DLD1 (cell line): ENCODE measurements around the gene FAM200A.
"Not testable (repeated sequence)": the region's sequence is repeated elsewhere in the genome, so short reads cannot be mapped to it uniquely, and the experiment has no call there.

ENCODE experiments used
- in situ Hi-C: cut with HindIII; loops from 2 replicates; pipeline ENCODE4 v1.10.0; 2017; ENCODE audit warnings: low sequenced_read_pairs

Gene FAM200A

DNA sequence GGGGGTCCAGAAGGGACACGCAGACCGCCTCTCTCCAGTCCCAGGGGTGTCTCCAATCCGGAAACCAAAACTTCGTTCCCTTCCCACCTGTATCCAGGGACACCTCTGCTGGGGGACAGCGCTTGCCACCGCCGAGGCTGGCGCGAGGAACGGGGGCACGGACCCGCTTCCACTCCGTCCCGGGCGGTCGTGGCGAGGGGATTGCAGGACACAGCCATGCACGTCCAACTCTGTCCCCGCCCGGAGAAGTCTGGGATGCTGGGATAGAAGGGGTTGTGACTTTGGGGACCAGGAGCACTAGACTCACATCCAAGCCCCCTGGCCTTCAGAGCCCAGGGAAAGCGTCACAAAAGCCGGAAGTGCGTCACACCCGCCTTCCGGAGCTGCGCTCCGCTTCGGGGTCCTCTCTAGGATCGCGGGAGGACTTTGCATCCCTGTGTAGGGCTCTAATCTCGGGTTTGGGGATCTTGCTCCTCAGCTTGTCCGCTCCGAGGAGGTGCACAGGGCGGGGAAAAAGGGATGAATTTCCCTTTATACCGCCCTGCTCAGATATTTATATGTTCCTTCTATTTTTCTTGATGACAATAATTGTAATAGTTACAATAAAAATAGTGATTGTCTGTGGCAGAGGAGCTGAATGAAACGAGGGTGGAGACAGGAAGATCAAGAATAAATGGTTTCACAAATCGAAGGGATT lies at the start of gene FAM200A:
TSS of gene FAM200A (minus strand) at position 348 of the 697 bp plus-strand sequence. CDS start 3,707 bp downstream, outside the sequence.
- in situ Hi-C loops, result no loop called here

DNA sequence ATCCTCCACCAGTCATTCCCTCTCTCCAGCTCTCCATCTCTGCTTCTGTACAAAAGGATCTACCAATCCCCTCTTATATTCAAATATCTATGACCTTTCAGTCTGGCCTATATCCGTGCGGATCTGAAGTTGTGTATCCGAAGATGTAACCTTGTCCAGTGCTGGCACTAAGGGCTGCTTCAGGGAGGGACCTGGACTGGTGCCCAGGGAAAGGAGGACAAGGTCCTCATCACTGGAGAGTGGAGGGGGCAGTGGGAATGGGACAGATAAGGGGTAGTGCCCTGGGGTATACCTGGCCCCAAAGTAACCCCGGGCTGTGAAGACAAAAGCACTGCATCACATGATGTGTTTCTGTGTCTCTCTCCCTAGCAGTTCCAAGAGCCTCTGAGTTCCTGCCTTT lies 47.9 kb upstream of the FAM200A start:
- in situ Hi-C loops, result no loop called here

DNA sequence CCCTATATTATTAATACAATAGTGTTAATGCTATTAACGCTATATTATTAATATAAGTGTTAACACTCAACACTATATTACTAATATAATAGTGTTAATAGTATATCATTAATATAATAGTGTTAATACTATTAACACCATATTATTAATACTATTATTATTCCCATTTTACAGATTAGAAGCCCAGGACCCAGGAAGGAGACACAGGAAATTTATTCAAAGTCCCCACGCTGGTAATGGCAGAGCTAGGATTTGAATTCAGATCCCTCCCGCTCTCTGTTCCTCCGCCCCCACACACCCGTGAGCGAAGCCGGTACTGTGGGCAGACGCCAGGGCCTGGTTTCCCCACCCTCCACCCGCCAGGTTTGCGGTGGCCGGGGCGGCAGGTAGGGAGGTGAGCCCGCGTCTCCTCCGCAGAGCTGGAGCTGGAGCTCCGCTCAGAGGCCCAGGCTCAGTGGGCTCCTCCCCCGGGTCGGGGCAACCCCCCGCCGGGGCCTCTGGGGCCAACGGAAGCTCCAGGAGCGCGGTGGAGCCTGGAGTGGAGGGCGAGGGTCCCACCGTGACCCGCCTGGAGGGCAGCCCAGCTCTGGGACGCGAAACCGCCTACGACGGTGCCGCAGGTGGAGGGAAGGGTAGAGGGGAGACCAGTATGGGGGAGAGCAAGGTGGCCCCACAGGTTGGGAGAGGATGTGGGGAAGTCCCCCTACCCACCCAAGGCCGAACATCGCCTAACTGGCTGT lies 46.0 kb upstream of the FAM200A start, which contains the start of gene TMEM225B:
TSS of gene TMEM225B (plus strand) at position 506 of the 740 bp plus-strand sequence. CDS start 6,122 bp downstream, outside the sequence.
- in situ Hi-C loops, result no loop called here

DNA sequence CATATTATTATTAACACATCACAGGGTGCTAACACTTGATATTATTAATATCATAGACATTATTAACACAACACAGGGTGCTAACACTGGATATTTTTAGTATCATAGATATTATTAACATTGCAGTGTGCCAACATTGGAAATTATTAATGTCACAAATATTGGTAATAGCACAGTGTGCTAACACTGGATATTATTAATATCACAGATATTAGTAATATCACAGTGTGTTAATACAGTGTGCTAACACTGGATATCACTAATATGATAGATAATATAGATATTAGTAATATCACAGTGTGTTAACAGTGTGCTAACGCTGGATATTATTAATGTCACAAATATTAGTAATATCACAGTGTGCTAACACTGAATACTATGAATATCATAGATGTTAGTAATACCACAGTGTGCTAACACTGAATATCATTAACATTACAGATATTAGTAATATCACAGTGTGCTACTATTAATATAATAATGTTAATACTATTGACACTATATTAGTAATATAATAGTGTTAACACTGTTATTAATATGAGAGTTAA lies 44.6 kb upstream of the FAM200A start:
- in situ Hi-C loops, result no loop called here

DNA sequence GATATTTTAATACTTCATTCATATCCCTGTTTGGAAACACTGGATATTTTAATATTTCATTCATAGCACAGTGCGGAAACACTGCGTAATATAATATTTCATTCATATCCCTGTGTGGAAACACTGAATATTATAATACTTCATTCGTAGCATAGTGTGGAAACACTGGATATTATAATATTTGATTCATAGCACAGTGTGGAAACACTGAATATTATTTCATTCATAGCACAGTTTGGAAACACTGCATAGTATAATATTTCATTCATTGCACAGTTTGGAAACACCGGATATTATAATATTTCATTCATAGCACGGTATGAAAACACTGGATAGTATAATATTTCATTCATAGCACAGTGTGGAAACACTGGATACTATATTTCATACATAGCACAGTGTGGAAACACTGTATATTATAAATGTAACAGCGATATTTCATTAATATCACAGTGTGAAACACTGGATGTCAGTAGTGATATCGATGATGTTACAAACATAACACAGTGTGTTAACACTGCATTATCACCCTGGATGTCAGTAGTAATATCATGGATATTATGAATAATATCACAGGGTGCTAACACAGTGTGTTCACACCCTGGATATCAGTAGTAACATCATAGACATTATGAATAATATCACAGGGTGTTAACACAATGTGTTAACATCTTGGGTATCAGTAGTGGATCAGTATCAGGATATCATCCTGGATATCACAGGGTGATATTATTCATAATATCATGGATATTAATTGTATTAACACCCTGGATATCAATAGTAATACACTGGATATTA lies 43.2 kb upstream of the FAM200A start:
- in situ Hi-C loops, result no loop called here

DNA sequence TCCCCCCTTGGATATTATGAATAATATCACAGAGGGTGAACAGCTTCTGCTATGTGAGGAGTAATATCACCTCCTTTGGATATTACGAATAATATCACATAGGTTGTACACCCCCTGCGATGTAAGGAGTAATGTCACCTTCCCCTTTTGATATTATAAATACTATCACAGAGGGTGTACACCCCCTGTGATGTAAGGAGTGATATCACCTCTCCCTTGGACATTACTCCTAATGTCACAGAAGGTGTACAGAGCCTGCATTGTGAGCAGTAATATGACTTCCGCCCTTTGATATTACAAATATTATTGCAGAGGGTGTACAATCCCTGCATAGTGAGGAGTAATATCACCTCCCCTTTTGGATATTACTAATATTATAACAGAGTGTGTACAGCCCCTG lies 37.0 kb upstream of the FAM200A start:
- in situ Hi-C loops, result no loop called here

DNA sequence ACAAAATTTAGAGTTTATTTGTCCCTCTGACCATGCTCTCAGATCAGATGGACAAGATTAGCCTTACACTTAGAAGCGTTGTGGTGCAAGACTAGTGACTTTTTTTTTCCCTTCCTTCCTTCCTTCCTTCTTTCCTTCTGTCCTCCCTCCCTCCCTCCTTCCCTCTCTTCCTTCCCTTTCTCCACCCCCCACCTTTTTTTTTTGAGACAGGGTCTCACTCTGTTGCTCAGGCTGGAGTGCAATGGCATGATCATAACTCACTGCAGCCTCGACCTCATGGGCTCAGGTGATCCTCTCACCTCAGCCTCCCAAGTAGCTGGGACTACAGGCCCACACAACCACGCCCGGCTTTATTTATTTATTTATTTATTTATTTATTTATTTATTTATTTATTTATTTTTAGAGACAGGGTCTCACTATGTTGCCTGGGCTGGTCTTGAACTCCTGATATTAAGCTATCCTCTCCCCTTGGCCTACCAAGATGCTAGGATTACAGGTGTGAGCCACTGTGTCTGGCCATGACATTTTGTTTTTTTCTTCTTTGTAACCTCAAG lies 28.9 kb upstream of the FAM200A start:
- in situ Hi-C loops, result not testable (repeated sequence)

DNA sequence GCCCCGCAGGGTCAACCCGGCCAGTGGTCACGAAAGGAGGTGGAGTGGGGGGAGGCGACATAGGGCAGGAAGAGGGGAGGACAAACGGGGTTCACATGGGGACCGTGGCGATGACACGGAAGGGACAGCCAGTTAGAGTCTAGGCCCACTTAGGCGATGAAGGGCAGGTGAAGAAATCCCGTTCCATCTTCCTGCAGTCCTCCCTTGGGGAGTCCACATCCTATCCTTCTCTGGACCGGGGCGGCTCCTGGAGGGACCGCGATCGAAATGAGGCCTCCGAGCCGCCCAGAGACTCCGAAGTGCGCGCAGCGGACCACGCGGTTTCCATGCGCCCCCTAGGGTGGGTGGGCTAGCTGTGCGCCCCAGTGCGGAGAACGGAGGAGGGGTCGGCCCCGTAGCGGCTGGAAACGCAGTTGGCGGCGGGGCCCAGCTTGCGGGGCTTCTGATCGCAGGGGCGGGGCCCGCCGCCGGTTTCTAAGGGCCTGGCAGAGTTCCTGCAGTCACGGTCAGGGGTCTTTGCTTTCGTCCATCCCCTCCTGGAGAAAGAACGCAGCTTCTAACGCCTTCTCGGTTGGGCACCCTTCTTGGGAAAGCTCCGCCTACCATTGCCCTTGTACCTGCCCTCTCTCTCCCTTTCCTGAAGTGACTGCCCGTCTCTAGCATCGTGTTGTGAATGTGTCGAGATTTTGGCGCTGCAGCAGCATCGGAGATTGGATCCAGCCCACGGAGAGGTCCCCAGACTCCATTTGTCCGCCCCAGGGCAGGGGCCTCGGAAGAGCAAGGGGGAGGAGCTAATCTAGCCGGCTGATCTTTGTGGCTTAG lies 28.3 kb upstream of the FAM200A start:
- in situ Hi-C loops, result no loop called here

DNA sequence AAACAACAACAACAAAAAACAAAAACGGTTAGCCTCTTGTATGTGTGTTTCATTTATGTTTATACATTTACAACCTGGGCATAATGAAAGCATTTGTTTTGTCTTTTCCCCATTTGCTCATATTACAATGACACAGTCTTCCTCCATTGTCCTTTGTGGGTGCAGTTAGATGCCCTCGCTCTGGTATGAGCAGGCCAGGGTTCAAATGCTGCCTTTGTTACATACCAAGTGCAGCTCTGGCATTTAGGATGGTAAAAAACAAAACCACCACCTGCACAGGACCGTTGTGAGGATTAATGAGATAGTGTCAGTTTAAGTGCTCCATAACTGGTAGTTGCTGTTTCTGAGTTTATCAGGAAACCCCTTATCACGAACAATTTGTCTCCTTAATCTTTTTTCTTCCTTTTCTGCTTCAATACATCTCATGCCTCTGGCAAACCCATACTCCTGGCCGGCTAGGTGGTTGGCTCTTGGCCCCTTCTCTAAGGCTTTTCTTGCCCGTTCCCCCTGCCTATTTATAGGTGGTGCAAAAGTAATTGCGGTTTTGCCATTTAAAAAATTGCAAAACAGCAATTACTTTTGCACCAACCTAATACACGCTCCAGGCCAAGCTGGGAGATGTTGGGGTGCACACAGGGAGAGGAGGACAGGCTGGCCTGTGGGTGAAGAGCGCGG lies 27.5 kb upstream of the FAM200A start:
- in situ Hi-C loops, result no loop called here

DNA sequence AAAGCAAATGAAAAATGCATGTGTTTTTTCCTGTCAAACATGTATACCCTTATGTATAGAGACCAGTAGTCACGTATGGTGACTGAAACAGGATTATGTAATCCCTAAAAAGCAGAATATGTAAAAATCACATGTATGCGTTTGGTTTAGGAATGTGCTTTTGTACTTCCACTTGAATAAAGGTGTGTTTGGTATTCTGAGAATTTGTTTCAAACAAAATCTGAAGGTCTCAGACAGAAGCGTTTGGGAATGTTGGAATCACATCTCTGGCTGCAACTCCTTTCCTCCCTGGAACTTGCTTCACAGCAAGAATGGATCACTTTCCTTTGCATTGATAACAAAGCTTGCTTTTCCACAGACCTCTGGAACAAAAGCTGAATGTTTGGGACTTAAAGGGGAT lies 24.3 kb upstream of the FAM200A start:
- in situ Hi-C loops, result no loop called here

DNA sequence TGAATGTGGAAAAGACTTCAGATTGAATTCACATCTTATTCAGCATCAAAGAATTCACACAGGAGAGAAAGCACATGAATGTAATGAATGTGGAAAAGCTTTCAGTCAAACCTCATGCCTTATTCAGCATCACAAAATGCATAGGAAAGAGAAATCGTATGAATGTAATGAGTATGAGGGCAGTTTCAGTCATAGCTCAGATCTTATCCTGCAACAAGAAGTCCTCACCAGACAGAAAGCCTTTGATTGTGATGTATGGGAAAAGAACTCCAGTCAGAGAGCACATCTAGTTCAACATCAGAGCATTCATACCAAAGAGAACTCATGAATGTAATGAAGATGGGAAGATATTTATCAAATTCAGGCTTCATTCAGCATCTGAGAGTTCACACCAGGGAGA lies 21.3 kb upstream of the FAM200A start:
- in situ Hi-C loops, result no loop called here

DNA sequence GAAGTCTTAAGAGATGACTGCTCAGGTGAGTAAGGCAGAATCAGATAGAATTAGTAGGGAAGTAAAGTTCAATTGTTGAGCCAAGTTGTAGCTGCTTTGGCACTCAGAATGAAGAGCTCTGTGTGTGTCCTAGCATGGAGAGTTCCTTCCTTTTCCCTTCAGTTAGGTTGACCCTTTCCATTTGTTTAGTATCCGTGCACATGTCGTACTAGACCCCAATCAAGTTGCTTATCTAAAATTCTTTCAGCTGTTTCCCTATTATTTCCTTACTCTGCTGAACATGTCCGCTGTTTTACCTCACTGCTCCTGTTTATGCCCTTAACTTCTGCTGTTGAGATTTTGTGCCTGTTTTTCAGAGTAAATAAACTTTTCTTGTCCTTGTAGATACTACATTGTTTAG lies 19.9 kb upstream of the FAM200A start:
- in situ Hi-C loops, result no loop called here

DNA sequence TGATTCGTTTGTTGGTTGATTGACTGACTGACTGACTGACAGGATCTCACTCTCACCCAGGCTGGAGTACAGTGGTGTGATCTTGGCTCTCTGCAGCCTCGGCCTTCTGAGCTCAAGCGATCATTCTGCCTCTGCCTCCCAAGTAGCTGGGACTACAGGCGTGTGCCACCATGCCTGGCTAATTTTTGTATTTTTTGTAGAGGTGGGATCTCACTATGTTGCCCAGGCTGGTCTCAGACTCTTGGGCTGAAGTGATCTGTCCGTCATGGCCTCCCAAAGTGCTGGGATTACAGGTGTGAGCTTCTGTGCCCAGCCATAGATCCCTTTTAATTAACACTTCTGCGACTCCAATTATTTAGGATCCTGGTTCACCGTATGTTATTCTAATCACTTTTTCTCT lies 16.9 kb upstream of the FAM200A start:
- in situ Hi-C loops, result not testable (repeated sequence)

DNA sequence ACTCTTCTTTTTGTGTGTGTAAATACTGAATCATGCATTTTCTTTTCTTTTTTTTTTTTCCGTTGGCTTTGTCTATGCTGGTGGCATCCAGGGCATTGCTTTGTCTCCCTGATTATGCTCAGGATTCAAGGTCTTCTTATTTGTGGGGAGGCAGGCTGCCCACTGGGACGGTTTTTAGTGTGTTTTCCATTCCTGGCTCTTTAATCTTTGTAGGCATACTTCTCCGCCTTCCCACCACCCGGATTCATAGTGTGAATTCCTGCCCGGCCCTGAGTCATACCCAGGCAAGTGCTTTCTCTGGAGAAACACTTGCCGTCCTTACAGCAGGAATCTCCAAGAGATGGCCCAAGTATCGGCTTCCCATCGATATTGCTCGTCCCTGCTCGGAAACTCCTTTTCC lies 11.7 kb upstream of the FAM200A start:
- in situ Hi-C loops, result no loop called here

DNA sequence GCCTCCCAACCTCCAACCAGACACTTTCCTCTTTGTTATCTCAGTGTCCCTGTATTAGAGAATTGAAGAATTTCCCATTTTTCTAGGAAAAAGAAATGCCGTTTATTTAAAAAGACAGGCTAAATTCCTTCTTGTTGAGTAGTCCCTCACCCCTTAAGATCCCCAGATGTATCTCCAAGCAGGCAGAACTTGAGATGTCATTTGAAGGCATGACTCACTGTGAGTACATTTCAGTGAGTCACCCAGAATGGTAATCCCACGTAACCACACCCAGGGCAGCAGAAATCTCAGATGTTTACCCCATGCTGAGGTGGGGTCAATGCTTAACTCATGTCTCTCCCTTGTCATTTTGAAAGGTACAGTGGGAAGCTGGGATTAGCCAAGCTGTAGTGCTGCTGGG lies 10.9 kb upstream of the FAM200A start:
- in situ Hi-C loops, result no loop called here

DNA sequence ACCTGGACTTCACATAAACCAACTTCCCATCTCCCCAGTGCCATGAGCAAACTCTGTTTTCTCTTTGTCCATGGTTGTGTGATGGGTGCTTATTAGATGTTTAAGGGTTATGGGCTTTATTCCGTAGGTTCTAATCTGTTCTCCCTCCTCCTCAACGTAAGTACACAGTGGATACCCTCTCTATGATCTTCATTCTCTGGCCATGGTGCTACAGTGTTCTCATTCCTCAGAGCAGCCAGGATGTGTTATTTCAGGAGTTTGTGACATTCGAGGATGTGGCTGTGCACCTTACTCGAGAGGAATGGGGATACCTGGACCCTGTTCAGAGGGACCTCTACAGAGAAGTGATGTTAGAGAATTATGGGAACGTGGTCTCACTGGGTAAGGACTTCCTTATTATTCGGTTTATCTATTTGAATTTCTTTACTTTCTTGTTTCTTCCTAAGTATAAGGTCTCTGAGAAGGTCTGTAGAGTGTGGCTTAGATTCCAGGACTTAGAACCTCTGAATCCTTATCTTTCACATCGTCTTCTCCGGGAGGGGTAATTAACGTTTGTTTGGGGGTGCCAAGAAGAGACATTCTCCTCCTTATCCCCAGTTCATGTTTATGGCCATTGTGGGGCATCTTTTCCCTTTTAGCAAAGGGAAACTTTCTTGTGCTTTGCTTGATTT lies 10.3 kb upstream of the FAM200A start:
- in situ Hi-C loops, result no loop called here

DNA sequence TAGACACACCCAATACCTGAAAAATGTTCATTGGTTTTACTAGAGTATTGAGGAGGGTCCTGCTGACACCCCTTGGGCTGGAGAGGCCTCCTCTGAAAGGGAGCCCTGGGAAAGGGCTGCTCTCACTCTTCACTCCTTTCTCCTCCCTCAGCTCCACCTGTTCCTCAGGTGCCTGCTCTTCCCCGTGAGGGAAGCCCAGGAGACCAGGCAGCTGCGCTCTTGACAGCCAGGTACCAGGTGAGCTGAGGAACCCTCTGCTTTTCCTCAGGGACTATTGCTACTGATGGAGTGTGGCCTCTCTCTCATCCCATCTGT lies 9.8 kb upstream of the FAM200A start:
- in situ Hi-C loops, result no loop called here

DNA sequence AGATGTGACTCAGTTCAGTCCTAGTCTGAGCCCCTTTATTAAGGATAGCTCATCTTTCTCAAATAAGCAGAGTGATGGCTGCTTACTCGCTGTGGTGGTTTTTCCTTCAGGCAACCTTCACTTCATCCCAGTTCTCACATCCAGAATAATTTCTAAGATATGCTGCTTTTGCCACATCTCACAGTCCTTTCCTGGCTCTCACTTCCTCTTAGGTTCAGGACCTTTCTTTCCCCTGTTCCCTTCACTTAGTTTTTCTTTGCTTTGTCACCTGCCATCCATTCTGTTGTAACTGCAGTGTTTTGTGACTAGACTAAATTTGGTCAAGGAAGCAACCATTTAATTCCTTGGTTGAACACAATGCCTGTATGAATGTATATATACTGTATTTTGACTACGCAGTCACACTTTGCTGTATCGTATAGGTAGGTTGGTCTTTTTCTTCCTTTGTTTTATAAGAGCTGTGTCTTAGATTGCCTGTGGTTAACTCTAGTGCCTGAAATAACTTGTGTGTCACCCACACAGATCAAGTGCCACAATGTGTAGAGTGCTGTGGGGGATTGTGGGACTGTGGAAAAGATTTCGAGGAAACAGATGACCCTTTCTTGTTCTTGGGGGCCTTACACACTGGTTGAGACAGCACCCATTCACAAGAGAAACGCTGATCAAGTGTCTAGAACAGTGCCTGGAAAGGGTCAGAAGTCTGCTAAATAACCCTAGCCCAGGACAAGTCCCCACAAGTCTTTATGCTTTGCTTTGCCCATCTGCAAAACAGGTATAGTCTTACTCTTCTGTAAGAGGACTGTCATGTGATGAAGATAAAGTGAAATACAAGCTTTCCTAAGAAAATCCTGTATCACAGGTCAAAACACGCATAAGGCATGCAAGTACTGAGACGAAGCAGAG lies 9.2 kb upstream of the FAM200A start:
- in situ Hi-C loops, result no loop called here
